HCT116 (cell line): ENCODE results near the gene TNFRSF1A. TPM values are rescaled to one million over a fixed set of nuclear protein-coding genes. Genes with fewer than 3 reads are reported as not detected.
A peak's percentile ranks its signal among the peaks of the same experiment; 100 is the strongest.

Experiments used
- ATAC-seq: fragments of 200-7000 bp; cut with Tn5 transposase; 2 replicates; pipeline ENCODE4 v1.9.1; 2020; ENCODE audit warnings: mild to moderate bottlenecking, moderate library complexity
- BruUV-seq: library from RNA; stranded (reverse); fragments of 400-500 nt; replicated peaks from 2 replicates; lab custom pipeline; 2021; lab: Mats Ljungman, UMichigan
- CTCF ChIA-PET: fragments of 300-600 bp; sonication (Branson Sonifier 250); formaldehyde crosslinking; loops from one replicate; lab custom pipeline; 2021; ENCODE audit warnings: antibody characterized with exemption; lab: Charles Lee
- POLR2A ChIA-PET: fragments of 300-600, 350-600 bp; sonication (Branson Sonifier 250); formaldehyde crosslinking; loops from one replicate; lab custom pipeline; 2021; ENCODE audit warnings: antibody characterized with exemption; lab: Charles Lee
- RAD21 ChIA-PET, 2 experiments: fragments of 300-600 bp; sonication (Branson Sonifier 250); formaldehyde crosslinking; loops; one replicate each; lab custom pipeline; 2023; ENCODE audit warnings: low total read pairs in 2 of 2; ENCODE audit not compliant: uncharacterized antibody in 2 of 2, unreplicated experiment in 2 of 2, low non-redundant PET in 1 of 2; lab: Charles Lee
- DNase-seq: peaks from one replicate; pipeline ENCODE4 v3.0.0-alpha.2; 2010; ENCODE audit warnings: low read depth, low spot score
- H2AFZ ChIP-seq: fragments of 200-600 bp; shearing (Covaris generic), sonication (generic); 2 replicates; pipeline ENCODE4 v1.6.1; 2017; ENCODE audit warnings: low read depth, mixed run types, mixed read lengths, antibody characterized with exemption, low read length; ENCODE audit not compliant: poor library complexity, severe bottlenecking
- H3K27ac ChIP-seq: 2 replicates; pipeline ENCODE4 v1.5.1; 2012; ENCODE audit warnings: low read depth, low read length
- H3K27me3 ChIP-seq: fragments of 200-600 bp; sonication (generic); 2 replicates; pipeline ENCODE4 v1.6.1; 2016; ENCODE audit warnings: mixed run types, low read length, mixed read lengths; ENCODE audit not compliant: insufficient read depth
- H3K36me3 ChIP-seq, 2 experiments: fragments of 200-500 bp in 1 of 2; fragments of 200-600 bp in 1 of 2; sonication (Bioruptor generic) in 1 of 2; sonication (generic) in 1 of 2; 2 replicates each; pipeline versions ENCODE4 v1.5.1 to v1.6.1; 2014 to 2016; ENCODE audit warnings: low read length in 2 of 2, inconsistent platforms in 1 of 2, mixed read lengths in 1 of 2, mixed run types in 1 of 2; ENCODE audit not compliant: insufficient read depth in 2 of 2, control insufficient read depth in 1 of 2
- H3K4me1 ChIP-seq, 2 experiments: fragments of 200-600 bp in 1 of 2; sonication (generic) in 1 of 2; 2 replicates each; pipeline versions ENCODE4 v1.5.1 to v1.6.1; 2012 to 2017; ENCODE audit warnings: low read length in 2 of 2, inconsistent platforms in 1 of 2, mild to moderate bottlenecking in 1 of 2, mixed read lengths in 1 of 2, mixed run types in 1 of 2, moderate library complexity in 1 of 2; ENCODE audit not compliant: insufficient read depth in 2 of 2, control insufficient read depth in 1 of 2
- H3K4me2 ChIP-seq: fragments of 200-600 bp; sonication (generic); 2 replicates; pipeline ENCODE4 v1.6.1; 2017; ENCODE audit warnings: mixed run types, low read length, mixed read lengths
- H3K4me3 ChIP-seq, 2 experiments: fragments of 200-600 bp in 1 of 2; sonication (generic) in 1 of 2; replicated peaks in 1 of 2; 2 replicates each; pipeline ENCODE4 v1.5.1; 2011 to 2016; ENCODE audit warnings: low read length in 2 of 2, control low read depth in 1 of 2, low read depth in 1 of 2, mild to moderate bottlenecking in 1 of 2, mixed read lengths in 1 of 2, mixed run types in 1 of 2
- H3K79me2 ChIP-seq: fragments of 200-600 bp; sonication (generic); 2 replicates; pipeline ENCODE4 v1.6.1; 2017; ENCODE audit warnings: mild to moderate bottlenecking, mixed run types, low read length, moderate library complexity, mixed read lengths; ENCODE audit not compliant: insufficient read depth
- H3K9ac ChIP-seq: fragments of 200-600 bp; sonication (generic); 2 replicates; pipeline ENCODE4 v1.6.1; 2016; ENCODE audit warnings: low read length, mixed read lengths
- H3K9me2 ChIP-seq: fragments of 200-600 bp; sonication (generic), shearing (Covaris generic); 2 replicates; pipeline ENCODE4 v1.6.1; 2017; ENCODE audit warnings: mixed run types, mild to moderate bottlenecking, moderate library complexity; ENCODE audit not compliant: insufficient read depth
- H3K9me3 ChIP-seq, 2 experiments: fragments of 200-500 bp in 1 of 2; fragments of 200-600 bp in 1 of 2; sonication (Bioruptor generic) in 1 of 2; sonication (generic) in 1 of 2; 2 replicates each; pipeline ENCODE4 v1.6.1; 2014 to 2017; ENCODE audit warnings: low read length in 2 of 2, mixed read lengths in 2 of 2, inconsistent platforms in 1 of 2, low read depth in 1 of 2, mild to moderate bottlenecking in 1 of 2, mixed run types in 1 of 2, moderate library complexity in 1 of 2; ENCODE audit not compliant: control insufficient read depth in 1 of 2, insufficient read depth in 1 of 2
- H4K20me1 ChIP-seq: fragments of 200-600 bp; sonication (generic), shearing (Covaris generic); 2 replicates; pipeline ENCODE4 v1.6.1; 2017; ENCODE audit warnings: mixed run types, mild to moderate bottlenecking, moderate library complexity; ENCODE audit not compliant: insufficient read depth
- ATF3 ChIP-seq: IDR thresholded peaks from 2 replicates; pipeline ENCODE4 v1.6.1; 2012
- CEBPB ChIP-seq: IDR thresholded peaks from 2 replicates; pipeline ENCODE4 v1.6.1; 2012; ENCODE audit warnings: low read depth
- EGR1 ChIP-seq: IDR thresholded peaks from 2 replicates; pipeline ENCODE4 v1.6.1; 2012; ENCODE audit warnings: low read depth
- ELF1 ChIP-seq: IDR thresholded peaks from 2 replicates; pipeline ENCODE4 v1.6.1; 2012; ENCODE audit warnings: low read depth, borderline replicate concordance
- FOSL1 ChIP-seq: IDR thresholded peaks from 2 replicates; pipeline ENCODE4 v1.6.1; 2012; ENCODE audit warnings: low read depth
- JUND ChIP-seq: IDR thresholded peaks from 2 replicates; pipeline ENCODE4 v1.6.1; 2012
- POLR2A ChIP-seq: IDR thresholded peaks from 2 replicates; pipeline ENCODE4 v1.7.0; 2011; ENCODE audit warnings: borderline replicate concordance; ENCODE audit not compliant: insufficient read depth, insufficient read length; ENCODE audit errors: extremely low read depth
- POLR2AphosphoS5 ChIP-seq: IDR thresholded peaks from 2 replicates; pipeline ENCODE4 v1.6.1; 2011; ENCODE audit warnings: mild to moderate bottlenecking, low read depth, low read length, moderate library complexity
- SIN3A ChIP-seq: IDR thresholded peaks from 2 replicates; pipeline ENCODE4 v1.6.1; 2012; ENCODE audit warnings: low read depth
- SP1 ChIP-seq: IDR thresholded peaks from 2 replicates; pipeline ENCODE4 v1.6.1; 2012; ENCODE audit warnings: low read depth
- SRF ChIP-seq: IDR thresholded peaks from 2 replicates; pipeline ENCODE4 v1.6.1; 2012; ENCODE audit warnings: low read depth
- YY1 ChIP-seq: IDR thresholded peaks from 2 replicates; pipeline ENCODE4 v1.6.1; 2011; ENCODE audit warnings: low read length, low read depth, moderate library complexity, mild to moderate bottlenecking; ENCODE audit not compliant: insufficient replicate concordance; ENCODE audit errors: extremely low read depth
- ZNF274 ChIP-seq: fragments of 200-500 bp; sonication (Bioruptor generic); IDR thresholded peaks from 2 replicates; pipeline ENCODE4 v1.6.1; 2014; ENCODE audit warnings: mild to moderate bottlenecking, low read depth, low read length, inconsistent platforms
- intact Hi-C: fragments of 100-400 bp; cut with micrococcal nuclease; formaldehyde crosslinking; loops from 2 replicates; pipeline ENCODE4 v1.10.0; 2022
- total RNA-seq: library from RNA; stranded (reverse); gene quantifications from one replicate; pipeline ENCODE4 v1.2.1, GENCODE V29; 2021; ENCODE audit not compliant: unreplicated experiment

Gene TNFRSF1A
- total RNA-seq, 1 experiment from 2014 or later = 129 TPM

- Histone ChIP-seq H3K4me3 (no peak overlapping the region), H4K20me1 (no peaks in the 10 kb centered on the region), H3K9me2 (no peaks in the 10 kb centered on the region), H3K27ac (no peak overlapping the region), H3K27me3 (no peaks in the 10 kb centered on the region), H3K79me2 (no peaks in the 10 kb centered on the region), H3K9ac (no peak overlapping the region), H3K36me3 (no peaks in the 10 kb centered on the region), H3K4me1 (peaks cover 12 to 38% of the 10 kb centered on the region in 2 experiments), H2AFZ (peak overlapping the region; percentile 42), H3K4me2 (no peak overlapping the region), H3K9me3 (no peaks in the 10 kb centered on the region)
- no peak for DNase-seq
- intact Hi-C loops = no loop called here
- ChIA-PET RAD21 (no interaction called here), POLR2A (interaction anchor here (1.0 kb wide), 1 partner anchor 13 kb away, joined by 4 read pairs; no protein-coding TSS in a partner anchor), CTCF (no interaction called here)
- TF ChIP-seq ZNF274 (no peak), CEBPB (no peak), SRF (no peak), POLR2A (no peak), FOSL1 (no peak), SIN3A (no peak), ATF3 (no peak), SP1 (no peak), ELF1 (no peak), POLR2AphosphoS5 (no peak)
- BruUV-seq = no TSS peak
- ATAC-seq = no peak
Measured at GRCh38 chr12:6297170-6297569, 44.7 kb downstream of the TNFRSF1A start.

GRCh38 chr12:6295094-6295811 lies 46.6 kb downstream of the TNFRSF1A start:
- BruUV-seq = no TSS peak

More at GRCh38 chr12:6295094-6295811, 46.6 kb downstream of the TNFRSF1A start:
- peak overlapping the region; percentile 41 for H3K9ac ChIP-seq
- H3K4me2 ChIP-seq = peak overlapping the region; percentile 42
- DNase-seq (peak; percentile 69), ATAC-seq (peak; percentile 81)
- H3K27me3 ChIP-seq = no peaks in the 10 kb centered on the region
- CTCF ChIA-PET = interaction anchor here (0.6 to 1.8 kb wide), 6 partner anchors 10 to 307 kb away, joined by 3 to 5 read pairs (median 4); no protein-coding TSS in a partner anchor
- peak overlapping the region; percentile 18 for H2AFZ ChIP-seq
- no peaks in the 10 kb centered on the region for H3K79me2 ChIP-seq
- TF ChIP-seq YY1 = no peak
- no peak for TF ChIP-seq EGR1
- TF ChIP-seq JUND = no peak; the same call in 1 of the 2 replicates
- TF ChIP-seq POLR2AphosphoS5 = no peak
- 0 out of 2 replicates have a peak, but pooled peaks have one; percentile 17 for TF ChIP-seq SP1
- peak; percentile 16; the same call in 1 of the 2 replicates for TF ChIP-seq FOSL1
- H3K9me3 ChIP-seq = no peaks in the 10 kb centered on the region
- H3K27ac ChIP-seq = no peak overlapping the region
- H3K4me3 ChIP-seq = no peak overlapping the region
- no peaks in the 10 kb centered on the region for H3K36me3 ChIP-seq
- POLR2A ChIA-PET = no interaction called here
- RAD21 ChIA-PET = no interaction called here
- H3K4me1 ChIP-seq = peaks cover 12 to 38% of the 10 kb centered on the region in 2 experiments
- intact Hi-C loops = no loop called here
- no peaks in the 10 kb centered on the region for H4K20me1 ChIP-seq
- no peaks in the 10 kb centered on the region for H3K9me2 ChIP-seq
